GM18502 (cell line): Measurements from ENCODE around the gene CPN2.

ENCODE experiments used
- ATAC-seq: cut with Tn5 transposase; IDR thresholded peaks from one replicate; pipeline ENCODE4 v1.9.1; 2021; ENCODE audit warnings: mild to moderate bottlenecking; ENCODE audit not compliant: unreplicated experiment, poor library complexity

CPN2 gene

DNA sequence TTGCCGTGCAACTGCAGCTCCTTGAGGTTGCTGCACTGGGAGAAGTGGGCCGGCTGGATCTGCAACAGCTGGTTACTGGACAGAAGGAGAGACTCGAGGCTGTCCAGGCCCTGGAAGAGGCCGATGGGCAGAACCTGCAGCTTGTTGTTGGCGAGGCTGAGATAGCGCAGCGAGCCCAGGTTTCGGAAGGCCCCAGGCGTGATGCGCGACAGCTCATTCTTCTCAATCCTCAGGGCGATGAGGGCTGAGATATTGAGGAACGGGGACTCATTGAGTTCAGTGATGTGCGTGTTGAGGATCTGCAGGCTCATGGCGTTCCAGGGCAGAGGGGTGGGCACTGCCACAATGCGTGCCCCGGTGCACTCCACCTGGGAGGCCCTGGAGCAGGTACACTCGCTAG is 9.4 kb upstream of the CPN2 start:
- no peak for ATAC-seq

DNA sequence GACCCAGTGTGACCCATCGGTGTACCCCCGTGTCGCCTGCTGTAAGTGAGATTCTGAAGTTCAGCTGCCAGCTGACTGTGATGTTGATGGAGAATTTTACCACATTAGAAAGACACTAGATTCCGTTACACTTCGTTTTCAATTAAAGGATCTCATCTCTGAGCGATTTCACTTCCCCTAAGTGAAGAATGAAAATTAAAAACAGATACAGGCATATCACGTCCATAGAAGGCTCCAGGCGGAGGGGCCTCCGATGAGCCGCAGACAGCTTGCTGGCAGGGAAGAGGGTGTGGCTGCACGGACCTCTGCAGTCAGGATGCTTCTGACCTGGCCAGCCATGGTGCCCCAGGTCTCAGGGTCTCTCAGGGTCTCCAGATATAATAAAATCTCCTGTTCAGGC is 6.6 kb upstream of the CPN2 start:
- ATAC-seq: no peak

DNA sequence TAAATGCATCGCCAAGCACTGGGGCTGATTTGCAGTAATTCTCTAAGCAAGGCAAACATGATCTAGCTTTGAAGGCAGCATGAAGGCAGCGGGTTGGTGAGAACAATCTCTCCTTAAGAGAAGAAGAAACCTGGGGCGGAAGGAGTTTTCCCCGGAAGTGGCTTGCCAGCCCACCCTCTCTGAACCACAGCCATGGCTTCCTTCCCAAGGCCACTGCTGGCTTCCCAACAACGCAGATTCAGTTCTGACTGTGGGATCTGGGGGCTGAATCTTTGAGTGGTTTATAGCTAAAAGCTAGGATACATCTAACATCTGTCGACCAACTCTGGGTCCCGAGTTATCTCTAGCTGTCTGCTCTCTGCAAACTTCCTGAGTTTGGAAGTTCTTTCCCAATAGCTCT is 4.3 kb upstream of the CPN2 start:
- ATAC-seq: no peak

DNA sequence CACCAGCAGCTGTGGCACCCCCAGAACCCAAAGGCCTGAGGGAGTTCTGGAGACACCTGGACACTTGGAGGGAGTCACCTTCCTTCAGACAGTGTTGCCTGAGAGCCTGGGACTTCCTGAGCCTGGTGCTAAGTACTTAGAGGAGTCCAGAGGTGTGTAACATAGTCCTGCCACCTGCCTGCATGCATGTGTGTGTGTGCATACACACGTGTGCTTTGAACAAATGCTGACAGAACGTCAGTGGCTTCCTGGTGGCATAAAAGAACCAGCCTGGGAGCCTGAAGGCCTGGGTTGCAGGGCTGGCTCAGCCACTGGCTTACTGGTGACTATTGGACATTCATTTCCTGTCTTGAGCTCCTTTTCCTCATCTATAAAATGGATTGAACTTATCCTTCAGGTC is 3.2 kb upstream of the CPN2 start:
- ATAC-seq: no peak

DNA sequence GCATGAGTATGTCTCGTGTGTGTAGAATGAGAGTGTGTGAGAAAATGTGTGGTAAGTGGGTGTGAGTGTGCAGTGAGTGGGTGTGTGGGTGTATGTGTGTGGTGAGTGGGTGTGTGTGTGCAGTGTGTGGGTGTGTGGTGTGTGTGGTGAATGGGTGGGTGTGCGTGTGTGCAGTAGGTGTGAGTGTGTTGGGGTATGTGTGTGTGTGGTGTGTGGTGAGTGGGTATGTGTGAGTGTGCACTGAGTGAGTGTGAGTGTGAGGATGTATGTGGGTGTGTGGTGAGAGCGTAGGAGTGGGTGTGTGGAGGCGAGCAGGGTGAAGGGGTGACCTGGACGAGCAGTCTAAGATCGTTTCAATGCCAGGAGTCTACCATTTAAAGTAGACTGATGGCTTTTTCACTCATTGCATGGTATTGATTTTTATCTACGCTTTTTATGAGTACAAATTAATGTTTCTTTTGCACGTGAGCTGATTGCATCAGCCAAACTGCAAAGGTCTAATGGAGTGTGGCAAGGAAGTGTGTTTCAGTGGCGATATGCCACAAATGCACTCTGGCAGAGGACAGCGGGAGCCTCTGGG is 1.6 kb upstream of the CPN2 start:
- ATAC-seq: no peak

DNA sequence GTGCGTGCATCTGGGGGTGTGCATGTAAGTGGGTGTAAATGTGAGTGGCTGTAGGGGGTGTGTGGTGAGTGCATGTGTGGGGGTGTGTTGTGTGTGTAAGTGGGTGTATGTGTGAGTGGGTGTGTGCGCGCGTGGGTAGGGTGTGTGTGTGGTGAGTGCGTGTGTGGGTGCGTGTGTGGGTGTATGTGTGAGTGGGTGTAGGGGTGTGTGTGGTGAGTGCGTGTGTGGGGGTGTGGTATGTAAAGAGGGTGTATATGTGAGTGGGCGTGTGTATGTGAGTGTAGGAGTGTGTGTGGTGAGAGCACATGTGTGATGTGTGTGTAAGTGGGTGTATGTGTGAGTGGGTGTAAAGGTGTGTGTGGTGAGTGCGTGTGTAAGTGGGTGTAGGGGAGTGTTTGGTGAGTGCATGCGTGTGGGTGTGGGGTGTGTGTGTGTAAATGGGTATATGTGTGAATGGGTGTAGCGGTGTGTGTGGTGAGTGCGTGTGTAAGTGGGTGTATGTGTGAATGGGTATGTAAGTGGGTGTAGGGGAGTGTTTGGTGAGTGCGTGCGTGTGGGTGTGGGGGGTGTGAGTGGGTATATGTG is 916 bp upstream of the CPN2 start:
- ATAC-seq: no peak

DNA sequence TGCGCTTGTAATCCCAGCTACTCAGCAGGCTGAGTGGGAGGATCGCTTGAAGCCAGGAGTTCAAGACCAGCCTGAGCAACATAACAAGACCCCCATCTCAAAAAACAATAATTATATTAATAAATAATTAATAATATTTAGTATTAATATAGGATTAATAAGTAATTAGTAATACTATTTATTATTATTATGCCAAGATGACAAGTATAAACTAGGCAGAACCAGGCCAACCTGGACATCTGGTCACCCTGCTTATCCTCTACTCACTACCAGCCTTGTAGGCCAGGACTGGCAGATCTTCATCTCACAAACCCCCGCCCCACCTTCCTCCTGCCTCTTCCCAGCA is 429 bp downstream of the CPN2 start:
- no peak for ATAC-seq

DNA sequence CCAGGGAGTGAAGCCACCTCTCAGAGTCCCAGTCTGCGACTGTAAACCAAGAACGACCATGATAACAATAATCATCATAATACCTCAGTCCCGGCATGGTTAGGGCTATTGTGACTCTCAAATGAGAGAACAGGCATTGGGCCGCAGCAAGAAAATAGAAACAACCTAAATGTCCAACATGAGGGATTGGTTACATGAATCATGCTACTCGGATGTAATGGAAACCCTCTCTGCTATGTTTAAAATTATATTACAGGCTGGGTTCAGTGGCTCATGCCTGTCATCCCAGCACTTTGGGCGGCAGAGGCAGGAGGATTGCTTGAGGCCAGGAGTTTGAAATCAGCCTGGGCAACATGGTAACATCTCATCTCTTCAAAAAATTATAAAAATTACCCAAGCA is 2.8 kb downstream of the CPN2 start:
- ATAC-seq: no peak

DNA sequence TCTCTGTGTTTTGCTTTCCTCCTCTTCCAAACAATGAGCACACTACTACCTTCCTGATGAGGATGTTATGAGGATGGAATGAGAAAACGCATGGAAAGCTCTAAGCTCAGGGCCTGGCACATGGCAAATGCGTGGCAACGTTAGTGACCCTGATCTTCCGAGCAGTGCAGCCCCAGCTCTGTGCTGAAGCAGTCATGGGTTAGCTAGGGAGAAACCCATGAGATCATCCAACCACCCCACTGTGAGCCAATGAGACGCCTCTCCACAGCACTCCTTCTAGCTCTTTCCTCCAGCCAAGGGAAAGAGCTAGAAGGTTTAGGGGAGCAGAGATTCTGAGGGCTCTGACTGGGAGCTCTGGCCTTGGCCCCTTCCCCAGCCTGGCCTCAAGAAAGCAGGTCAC is 4.5 kb downstream of the CPN2 start:
- no peak for ATAC-seq

DNA sequence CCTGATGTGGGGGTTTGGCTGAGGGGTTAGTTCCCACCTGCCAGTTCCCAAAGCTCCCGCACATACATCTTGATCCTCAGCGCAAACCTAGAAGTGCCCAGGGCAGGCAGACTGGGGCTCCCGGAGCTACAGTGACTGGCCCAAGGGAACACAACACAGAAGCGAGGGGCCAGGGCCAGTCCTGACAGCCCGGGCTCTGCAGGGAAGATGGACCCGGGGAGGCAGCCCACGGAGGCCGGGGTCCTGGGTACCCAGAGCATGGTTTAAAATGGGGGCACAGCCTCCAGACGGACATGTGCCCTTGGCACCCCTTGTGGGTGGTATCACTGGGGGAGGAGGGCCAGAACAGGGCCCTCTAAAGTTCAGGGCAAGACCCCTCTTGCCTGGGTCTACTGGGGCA is 5.1 kb downstream of the CPN2 start:
- no peak for ATAC-seq

DNA sequence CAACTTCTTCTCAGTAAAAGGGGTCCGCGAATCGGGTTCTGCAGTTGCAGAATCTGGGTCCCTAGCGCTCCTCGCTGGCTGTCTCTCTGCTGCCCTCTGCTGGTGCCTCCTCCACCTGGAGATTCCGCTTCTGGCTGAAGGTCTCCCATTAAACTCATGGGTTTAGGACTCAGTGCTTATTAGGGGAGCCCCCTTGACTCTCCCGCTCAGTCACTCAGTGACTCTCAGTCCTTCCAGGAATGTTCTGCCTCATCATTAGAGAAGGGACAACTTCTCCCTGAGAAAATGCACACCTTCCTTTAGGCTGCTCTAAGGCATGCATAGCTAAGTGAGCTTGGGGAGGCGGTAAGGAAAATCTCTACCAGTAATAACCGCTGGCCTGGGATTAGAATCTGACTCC is 7.1 kb downstream of the CPN2 start:
- ATAC-seq: no peak

DNA sequence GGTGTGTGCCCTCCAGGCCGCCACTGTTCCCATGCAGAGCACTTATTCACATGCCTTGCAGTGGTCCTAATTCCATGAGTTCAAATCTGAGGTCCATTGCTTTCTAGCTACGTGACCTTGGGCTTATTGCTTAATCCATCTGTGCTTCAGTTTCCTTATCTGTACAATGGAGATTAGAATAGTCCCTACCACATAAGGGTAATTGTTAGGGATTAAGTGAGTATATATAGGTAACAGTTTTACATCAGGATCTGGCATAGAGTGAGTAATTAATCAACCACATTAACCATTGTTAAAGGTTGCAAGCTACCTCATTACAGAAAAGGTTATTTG is 7.6 kb downstream of the CPN2 start:
- no peak for ATAC-seq

DNA sequence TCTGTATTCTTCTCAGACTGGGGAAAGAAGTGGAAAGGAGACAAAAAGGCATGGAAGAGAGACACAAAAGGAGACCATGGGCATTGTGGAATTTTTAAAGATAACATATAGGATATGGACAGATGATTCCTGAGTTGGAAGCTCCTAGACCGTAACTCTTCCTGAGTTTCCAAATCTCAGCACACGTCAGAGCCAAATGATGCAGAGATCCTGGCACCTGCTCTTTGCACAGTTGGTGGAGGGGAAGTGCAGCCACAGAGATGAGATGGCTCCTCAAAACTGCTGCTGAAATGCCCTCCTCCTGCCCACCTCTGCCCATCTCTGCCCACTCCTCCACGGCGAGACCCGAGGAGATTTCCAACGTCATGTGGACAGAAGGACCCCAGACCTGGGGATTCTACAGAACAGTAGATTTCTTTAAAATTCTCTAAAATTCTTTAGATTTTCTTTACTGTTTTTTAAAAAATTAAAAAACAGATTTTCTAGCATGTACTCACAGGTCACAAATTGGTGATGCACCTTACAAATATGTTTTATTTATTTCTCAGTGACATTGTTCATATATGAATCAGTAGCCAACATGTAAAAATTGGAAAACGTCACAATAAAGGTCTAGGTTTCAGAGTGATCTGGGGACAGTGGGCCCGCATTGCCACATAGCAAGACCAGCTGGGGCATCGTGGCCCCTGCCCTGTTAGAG is 8.1 kb downstream of the CPN2 start:
- ATAC-seq: no peak

DNA sequence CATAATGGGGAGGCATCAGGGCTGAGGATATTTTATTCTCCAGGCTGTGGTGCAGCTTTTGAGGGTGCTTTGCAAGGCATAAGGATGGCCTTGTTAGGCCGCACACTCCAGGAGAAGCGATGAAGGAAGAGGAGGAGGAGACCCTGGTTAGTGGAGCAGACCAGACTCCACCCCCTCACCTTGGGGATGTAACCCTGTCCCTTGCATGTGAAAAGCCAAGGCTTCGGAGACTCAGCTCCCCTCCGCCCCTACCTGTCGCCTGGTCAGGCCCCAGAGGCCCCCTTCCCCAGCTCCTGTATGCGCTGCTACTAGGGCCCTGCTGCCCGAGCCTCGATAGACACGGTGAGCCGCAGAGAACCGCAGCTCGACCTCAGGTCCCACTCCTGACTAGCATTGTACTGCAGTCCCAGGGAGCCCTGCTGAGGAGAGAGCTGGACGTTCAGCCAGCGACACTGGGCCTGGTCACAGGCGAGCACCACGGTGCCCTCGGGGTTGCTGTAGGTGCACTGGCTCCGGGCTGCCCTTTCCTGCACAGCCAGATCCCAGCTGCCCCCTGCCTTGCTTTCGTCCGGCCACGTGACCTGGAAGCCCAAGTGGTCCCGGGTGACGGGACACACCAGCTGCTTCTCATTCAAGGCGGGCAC is 10.2 kb downstream of the CPN2 start:
- ATAC-seq: no peak

DNA sequence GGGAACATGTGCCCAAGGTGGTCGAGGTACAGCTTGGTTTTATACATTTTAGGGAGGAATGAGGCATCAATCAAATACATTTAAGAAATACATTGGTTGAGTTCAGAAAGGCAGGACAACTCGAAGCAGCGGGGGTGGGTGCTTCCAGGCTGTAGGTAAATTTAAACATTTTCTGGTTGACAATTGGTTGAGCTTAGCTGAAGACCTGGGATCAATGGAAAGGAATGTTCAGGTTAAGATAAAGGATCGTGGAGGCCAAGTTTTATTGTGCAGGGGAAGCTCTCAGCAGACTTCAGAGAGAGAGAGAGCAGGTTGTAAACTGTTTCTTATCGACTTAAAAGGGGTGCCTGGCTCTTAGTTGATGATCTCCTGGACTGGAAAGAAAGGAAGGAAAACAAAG is 11.3 kb downstream of the CPN2 start:
- ATAC-seq: no peak

DNA sequence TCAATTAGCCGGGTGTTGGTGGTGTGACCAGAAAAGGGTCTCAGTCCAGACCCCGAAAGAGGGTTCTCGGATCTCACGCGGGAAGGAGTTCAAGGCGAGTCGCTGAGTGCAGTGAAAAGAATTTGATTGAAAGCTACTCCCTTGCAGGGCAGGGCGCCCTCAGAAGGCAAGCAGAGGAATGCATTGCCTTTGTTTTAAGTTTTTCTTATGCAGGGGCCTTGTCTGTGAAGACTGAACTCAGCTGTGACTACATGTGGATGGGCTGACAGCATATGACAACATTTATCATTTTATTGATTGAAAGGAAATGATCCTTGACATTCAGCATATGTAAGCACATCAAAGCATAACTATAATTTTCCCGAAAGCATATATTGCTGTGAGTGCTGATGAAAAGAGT is 11.8 kb downstream of the CPN2 start:
- no peak for ATAC-seq

DNA sequence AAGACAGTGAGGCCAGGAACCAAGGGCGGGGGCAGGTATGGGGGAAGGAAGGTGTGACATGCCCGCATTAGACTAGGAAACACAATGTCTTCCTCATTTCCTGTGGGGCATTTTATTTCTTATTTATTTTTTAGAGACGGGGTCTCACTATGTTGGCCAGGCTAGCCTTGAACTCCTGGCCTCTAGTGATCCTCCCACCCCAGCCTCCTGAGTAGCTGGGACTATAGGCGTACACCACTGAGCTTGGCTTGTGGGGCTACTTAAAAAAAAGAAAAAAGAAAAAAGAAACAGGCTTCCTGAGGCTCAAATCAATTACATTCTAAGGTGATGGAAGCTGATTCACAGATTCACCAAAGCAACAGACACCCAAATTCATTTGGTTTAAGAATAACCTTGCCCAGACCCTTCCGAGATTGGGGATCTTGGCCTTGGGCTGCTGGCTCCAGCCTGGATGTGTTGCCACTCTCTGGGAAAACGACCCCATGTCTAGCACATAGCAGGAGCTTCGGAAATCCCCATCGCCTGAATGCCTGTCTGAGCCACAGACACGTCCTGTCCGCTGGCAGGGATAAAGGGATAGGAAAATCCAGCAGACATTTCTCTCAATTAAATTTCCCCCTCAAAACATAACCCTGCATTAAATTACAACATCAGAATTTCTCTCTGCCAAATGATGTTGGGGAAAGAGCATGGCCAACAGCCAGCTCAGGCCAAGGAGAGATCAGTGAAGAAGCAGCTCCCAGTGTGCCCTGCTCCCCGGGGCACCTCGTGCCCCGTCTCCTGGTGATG is 13.0 kb downstream of the CPN2 start:
- ATAC-seq: no peak

DNA sequence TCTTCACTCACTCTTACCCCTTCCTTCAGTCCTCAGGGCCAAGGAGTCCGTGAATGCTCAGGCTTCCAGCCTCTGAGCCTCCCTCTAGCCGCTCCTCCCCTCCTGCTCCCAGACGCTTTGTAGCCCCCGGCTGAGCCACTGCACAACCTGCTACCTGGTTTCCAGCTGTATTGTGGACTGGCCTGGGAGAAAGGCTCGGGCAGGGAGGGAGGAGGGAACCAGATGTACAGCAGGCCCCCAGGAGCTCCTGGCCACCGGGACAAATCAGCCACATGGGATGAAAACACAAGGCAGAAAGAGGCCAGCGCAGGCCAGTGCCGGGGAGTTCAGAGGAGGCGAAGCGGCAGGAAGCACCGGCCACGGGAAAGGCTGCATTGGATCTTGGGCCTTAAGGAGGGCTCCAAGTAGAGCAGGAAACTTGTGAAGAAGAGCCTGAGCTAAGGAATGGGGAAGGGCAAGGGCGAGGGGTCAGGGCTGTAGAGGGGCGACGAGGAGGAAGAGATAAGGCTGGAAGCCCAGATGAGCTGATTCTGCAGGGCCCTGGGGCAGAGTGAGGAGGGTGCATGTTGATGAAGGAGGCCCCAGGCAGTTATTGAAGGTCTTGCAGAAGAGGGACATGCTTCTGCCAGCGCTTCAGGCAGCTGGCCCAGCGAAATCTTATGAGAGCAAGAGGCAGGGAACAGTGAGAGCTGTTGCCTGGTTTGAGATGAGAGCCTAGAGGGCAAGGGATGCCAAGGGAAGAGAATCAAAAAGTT is 14.3 kb downstream of the CPN2 start:
- no peak for ATAC-seq

DNA sequence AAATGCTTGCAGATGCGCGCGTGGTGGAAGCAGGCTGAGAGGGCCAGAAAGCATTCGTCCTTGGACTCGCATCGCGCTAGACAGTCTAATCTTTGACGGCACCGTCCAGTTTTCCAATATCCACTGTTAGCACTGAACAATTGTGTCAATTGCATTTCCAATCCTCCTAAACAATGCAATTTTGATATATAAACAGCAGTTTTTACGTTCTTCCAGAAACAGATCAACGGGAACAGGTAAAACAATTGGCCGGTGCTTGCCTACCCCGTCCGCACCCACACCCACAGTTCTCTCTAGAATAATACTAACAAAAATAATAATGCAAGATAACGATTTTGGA is 17.2 kb downstream of the CPN2 start:
- no peak for ATAC-seq

DNA sequence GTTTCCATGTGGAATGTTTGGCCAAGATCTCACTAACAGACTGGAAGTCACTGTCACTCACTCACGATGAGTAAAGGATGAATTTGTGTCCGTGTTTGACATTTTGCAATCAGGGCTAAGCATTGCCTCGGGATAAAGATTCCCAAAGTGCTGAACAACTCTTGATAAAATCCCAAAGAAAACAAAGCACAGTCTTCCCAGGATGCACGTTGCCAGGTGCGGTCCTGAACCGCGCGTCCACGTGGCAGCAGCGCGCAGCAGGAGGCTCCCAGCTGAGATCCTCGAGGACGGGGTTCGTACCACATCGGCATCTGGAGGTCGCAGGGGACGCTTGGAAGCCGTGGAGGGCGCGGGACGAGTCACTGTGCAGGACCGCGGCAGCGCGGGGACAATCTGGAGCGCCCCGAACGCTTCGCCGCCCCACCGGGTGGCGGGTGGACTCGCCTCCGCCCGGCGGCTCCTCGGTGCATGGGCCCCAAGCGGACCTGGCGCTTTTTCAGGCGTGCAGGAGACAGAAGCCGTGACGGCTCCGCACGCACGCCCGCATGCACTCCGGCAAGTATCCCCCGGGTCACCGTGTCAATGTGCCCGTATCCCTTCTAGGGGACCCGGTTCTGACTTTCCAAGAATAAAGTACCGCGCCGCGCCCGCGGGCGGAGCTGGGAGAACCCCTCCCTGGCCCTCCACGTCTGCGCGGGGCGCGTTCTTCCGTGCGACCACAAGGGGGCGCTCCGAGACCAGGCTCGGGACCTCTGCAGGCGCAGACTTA is 17.7 kb downstream of the CPN2 start:
- peak; percentile 88 for ATAC-seq
